Body of pancreas (tissue), 4 donors: ENCODE results near the gene LRCH2.

ENCODE experiments used
- POLR2A ChIP-seq, 3 donors: fragments of 450-650 bp; IDR thresholded peaks; one replicate each; pipeline ENCODE4 v1.6.1; 2016; ENCODE audit warnings: antibody characterized with exemption in 3 of 3, mild to moderate bottlenecking in 2 of 3
- TF ChIP-seq, protein P1 (sequence below), 7 experiments: fragments of 450-650 bp in 4 of 7; fragments of 200-600 bp in 3 of 7; sonication (generic) in 3 of 7; IDR thresholded peaks; one replicate each; pipeline ENCODE4 v1.5.1; 2016 to 2019; ENCODE audit warnings: antibody characterized with exemption in 7 of 7

DNA sequence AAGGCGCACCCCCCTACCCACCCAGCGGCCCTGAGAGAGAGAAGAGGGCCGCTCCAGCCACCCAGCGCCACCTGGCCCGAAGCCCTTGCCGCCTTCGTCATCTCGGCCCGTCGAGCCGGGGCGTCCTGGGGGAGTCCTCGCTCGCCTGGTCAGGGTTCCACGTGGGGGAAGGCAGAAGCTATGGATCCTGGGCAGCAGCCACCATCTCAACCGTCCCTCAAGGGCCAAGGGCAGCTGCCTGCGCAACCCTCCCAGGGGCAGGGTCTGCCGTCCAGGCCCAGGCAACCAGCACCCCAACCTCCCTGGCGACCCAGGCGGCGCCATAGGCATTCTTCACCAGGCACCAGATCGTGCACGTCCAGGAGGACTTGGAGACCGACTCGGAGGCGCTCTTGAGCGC is 165.0 kb downstream of the LRCH2 start:
- TF ChIP-seq, protein P1, sequence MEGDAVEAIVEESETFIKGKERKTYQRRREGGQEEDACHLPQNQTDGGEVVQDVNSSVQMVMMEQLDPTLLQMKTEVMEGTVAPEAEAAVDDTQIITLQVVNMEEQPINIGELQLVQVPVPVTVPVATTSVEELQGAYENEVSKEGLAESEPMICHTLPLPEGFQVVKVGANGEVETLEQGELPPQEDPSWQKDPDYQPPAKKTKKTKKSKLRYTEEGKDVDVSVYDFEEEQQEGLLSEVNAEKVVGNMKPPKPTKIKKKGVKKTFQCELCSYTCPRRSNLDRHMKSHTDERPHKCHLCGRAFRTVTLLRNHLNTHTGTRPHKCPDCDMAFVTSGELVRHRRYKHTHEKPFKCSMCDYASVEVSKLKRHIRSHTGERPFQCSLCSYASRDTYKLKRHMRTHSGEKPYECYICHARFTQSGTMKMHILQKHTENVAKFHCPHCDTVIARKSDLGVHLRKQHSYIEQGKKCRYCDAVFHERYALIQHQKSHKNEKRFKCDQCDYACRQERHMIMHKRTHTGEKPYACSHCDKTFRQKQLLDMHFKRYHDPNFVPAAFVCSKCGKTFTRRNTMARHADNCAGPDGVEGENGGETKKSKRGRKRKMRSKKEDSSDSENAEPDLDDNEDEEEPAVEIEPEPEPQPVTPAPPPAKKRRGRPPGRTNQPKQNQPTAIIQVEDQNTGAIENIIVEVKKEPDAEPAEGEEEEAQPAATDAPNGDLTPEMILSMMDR (IDR thresholded peaks at IDR 0.05): no peak
- no peak for TF ChIP-seq POLR2A (IDR thresholded peaks at IDR 0.05)
